Keratinocyte (primary cell): ENCODE measurements around the gene C1orf122. TPM values are rescaled to one million over a fixed set of nuclear protein-coding genes. Genes with fewer than 3 reads are reported as not detected.

ENCODE experiments used
- DNase-seq: peaks from one replicate; pipeline ENCODE4 v3.0.0-alpha.2; 2011; ENCODE audit warnings: low read depth, missing footprints, low spot score
- FAIRE-seq: peaks from 2 replicates; lab custom pipeline; 2011; peaks lifted over from hg19 to GRCh38; lab: Jason Lieb, UNC
- H2AFZ ChIP-seq: 2 replicates; pipeline ENCODE4 v1.6.0; 2012; ENCODE audit warnings: low read length, control low read depth, inconsistent platforms; ENCODE audit not compliant: control insufficient read depth
- H3K27ac ChIP-seq: 2 replicates; pipeline ENCODE4 v1.5.1; 2011; ENCODE audit warnings: low read length; ENCODE audit not compliant: control insufficient read depth, insufficient read depth
- H3K27me3 ChIP-seq: 3 replicates; pipeline ENCODE4 v1.6.0; 2011; ENCODE audit warnings: low read length; ENCODE audit not compliant: control insufficient read depth, insufficient read depth; ENCODE audit errors: extremely low read depth
- H3K36me3 ChIP-seq, 2 experiments: 2 replicates in 1 of 2; 3 replicates in 1 of 2; pipeline ENCODE4 v1.5.1; 2011; ENCODE audit warnings: low read length in 2 of 2, mild to moderate bottlenecking in 1 of 2; ENCODE audit not compliant: control insufficient read depth in 2 of 2, insufficient read depth in 2 of 2; ENCODE audit errors: extremely low read depth in 1 of 2
- H3K4me1 ChIP-seq: 3 replicates; pipeline ENCODE4 v1.5.1; 2011; ENCODE audit warnings: low read length; ENCODE audit not compliant: control insufficient read depth, insufficient read depth; ENCODE audit errors: extremely low read depth
- H3K4me2 ChIP-seq: 3 replicates; pipeline ENCODE4 v1.6.0; 2011; ENCODE audit warnings: low read depth, low read length; ENCODE audit not compliant: control insufficient read depth, insufficient read depth; ENCODE audit errors: extremely low read depth
- H3K4me3 ChIP-seq, 3 experiments: fragments of 200-600 bp in 1 of 3; sonication (generic) in 1 of 3; 2 replicates in 2 of 3; 3 replicates in 1 of 3; pipeline ENCODE4 v1.5.1; 2011 to 2016; ENCODE audit warnings: low read length in 3 of 3, mild to moderate bottlenecking in 3 of 3, control low read depth in 2 of 3, inconsistent platforms in 1 of 3, low read depth in 1 of 3, mixed read lengths in 1 of 3, mixed run types in 1 of 3, moderate library complexity in 1 of 3; ENCODE audit not compliant: control insufficient read depth in 2 of 3, insufficient read depth in 2 of 3; ENCODE audit errors: extremely low read depth in 1 of 3
- H3K79me2 ChIP-seq: 2 replicates; pipeline ENCODE4 v1.6.0; 2012; ENCODE audit warnings: low read length; ENCODE audit not compliant: control insufficient read depth, insufficient read depth
- H3K9ac ChIP-seq: 3 replicates; pipeline ENCODE4 v1.6.0; 2011; ENCODE audit warnings: low read length; ENCODE audit not compliant: control insufficient read depth, insufficient read depth; ENCODE audit errors: extremely low read depth
- H3K9me1 ChIP-seq: 3 replicates; pipeline ENCODE4 v1.6.0; 2011; ENCODE audit warnings: low read length; ENCODE audit not compliant: control insufficient read depth, insufficient read depth; ENCODE audit errors: extremely low read depth
- H3K9me3 ChIP-seq: 2 replicates; pipeline ENCODE4 v1.5.1; 2012; ENCODE audit warnings: low read depth, low read length; ENCODE audit not compliant: control insufficient read depth
- H4K20me1 ChIP-seq: 3 replicates; pipeline ENCODE4 v1.6.0; 2011; ENCODE audit warnings: low read length; ENCODE audit not compliant: control insufficient read depth, insufficient read depth; ENCODE audit errors: extremely low read depth
- EZH2 ChIP-seq: IDR thresholded peaks from one replicate; pipeline ENCODE4 v1.6.1; 2012; ENCODE audit warnings: inconsistent platforms, mild to moderate bottlenecking, low read length, moderate library complexity
- dilution Hi-C: fragments of 300-500 bp; cut with MboI; formaldehyde crosslinking; loops from one replicate; pipeline ENCODE4 v1.7.0; 2020; ENCODE audit warnings: low sequenced_read_pairs; ENCODE audit not compliant: extremely low pct_ligation_motif_present
- polyA plus RNA-seq, 5 experiments: library from polyadenylated mRNA; depleted of rRNA in 3 of 5; stranded (reverse) in 3 of 5; stranded (forward) in 1 of 5; unstranded in 1 of 5; fragments of >200 nt; gene quantifications; 1 replicate in 1 of 5; 2 replicates in 3 of 5; 3 replicates in 1 of 5; pipeline versions ENCODE4 v1.2.1 to v1.2.3, GENCODE V29; 2011 to 2012; ENCODE audit warnings: missing spikeins in 2 of 5, low read depth in 1 of 5, low replicate concordance in 1 of 5
- TF ChIP-seq, protein P1 (sequence below), 3 experiments: IDR thresholded peaks in 1 of 3; conservative IDR thresholded peaks in 1 of 3; optimal IDR thresholded peaks in 1 of 3; 2 replicates in 2 of 3; 3 replicates in 1 of 3; pipeline versions ENCODE3 to v1.5.1; 2011; ENCODE audit warnings: low read length in 3 of 3, mild to moderate bottlenecking in 3 of 3, moderate library complexity in 2 of 3, control low read depth in 1 of 3, inconsistent platforms in 1 of 3; ENCODE audit not compliant: insufficient read depth in 2 of 3; ENCODE audit errors: extremely low read depth in 1 of 3

Gene C1orf122
- polyA plus RNA-seq, 1 donor (not counting 4 experiments of a cell fraction or from before 2014, with no cell fraction given) = 25.8 TPM

DNA sequence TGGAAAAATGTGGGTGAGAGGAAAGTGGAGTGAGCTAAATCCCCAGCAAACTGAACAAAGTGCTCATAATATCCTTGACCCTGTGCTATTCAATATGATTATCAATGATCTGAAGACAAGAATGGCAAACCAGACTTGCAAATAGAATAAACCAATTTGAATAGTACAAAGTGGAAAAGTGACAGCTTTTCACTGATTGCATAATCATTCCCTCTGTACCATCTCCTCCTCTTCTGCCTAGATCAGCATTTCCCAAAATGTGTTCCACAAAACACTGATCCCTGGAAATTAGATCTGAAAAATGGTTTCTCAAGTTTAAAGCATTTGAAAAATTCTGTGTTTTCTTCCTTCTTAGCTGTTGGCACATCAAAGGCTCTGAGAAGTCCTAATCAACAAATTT is 43.7 kb downstream of the C1orf122 start:
- Histone ChIP-seq H3K79me2 (peaks cover 91% of the 10 kb centered on the region), H2AFZ (no peak overlapping the region), H3K36me3 (peaks cover 16 to 18% of the 10 kb centered on the region in 2 experiments), H3K4me1 (peaks cover 3% of the 10 kb centered on the region), H3K9me1 (no peaks in the 10 kb centered on the region), H3K9ac (no peak overlapping the region), H3K9me3 (no peaks in the 10 kb centered on the region), H4K20me1 (peaks cover 5% of the 10 kb centered on the region), H3K27me3 (no peaks in the 10 kb centered on the region), H3K4me3 (no peak overlapping the region), H3K4me2 (no peak overlapping the region), H3K27ac (no peak overlapping the region)
- TF ChIP-seq EZH2 = no peak
- TF ChIP-seq, protein P1, sequence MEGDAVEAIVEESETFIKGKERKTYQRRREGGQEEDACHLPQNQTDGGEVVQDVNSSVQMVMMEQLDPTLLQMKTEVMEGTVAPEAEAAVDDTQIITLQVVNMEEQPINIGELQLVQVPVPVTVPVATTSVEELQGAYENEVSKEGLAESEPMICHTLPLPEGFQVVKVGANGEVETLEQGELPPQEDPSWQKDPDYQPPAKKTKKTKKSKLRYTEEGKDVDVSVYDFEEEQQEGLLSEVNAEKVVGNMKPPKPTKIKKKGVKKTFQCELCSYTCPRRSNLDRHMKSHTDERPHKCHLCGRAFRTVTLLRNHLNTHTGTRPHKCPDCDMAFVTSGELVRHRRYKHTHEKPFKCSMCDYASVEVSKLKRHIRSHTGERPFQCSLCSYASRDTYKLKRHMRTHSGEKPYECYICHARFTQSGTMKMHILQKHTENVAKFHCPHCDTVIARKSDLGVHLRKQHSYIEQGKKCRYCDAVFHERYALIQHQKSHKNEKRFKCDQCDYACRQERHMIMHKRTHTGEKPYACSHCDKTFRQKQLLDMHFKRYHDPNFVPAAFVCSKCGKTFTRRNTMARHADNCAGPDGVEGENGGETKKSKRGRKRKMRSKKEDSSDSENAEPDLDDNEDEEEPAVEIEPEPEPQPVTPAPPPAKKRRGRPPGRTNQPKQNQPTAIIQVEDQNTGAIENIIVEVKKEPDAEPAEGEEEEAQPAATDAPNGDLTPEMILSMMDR (optimal IDR thresholded peaks at IDR 0.05 in 1 of 3, IDR thresholded peaks at IDR 0.05 in 1 of 3, conservative IDR thresholded peaks at IDR 0.05 in 1 of 3; ENCODE audit: extremely low read depth in 1 of 3, insufficient read depth in 2 of 3, low read length in 3 of 3) = no peak
- dilution Hi-C loops = no loop called here
- FAIRE-seq (no peak), DNase-seq (no peak)

GRCh38 chr1:37851782-37852210 is 44.2 kb downstream of the C1orf122 start:
- Histone ChIP-seq H3K9me3 (no peaks in the 10 kb centered on the region), H3K4me2 (no peak overlapping the region), H3K27me3 (no peaks in the 10 kb centered on the region), H4K20me1 (peaks cover 5% of the 10 kb centered on the region), H3K9me1 (no peaks in the 10 kb centered on the region), H3K27ac (no peak overlapping the region), H2AFZ (no peak overlapping the region), H3K79me2 (peaks cover 88% of the 10 kb centered on the region), H3K4me3 (no peak overlapping the region), H3K36me3 (peaks cover 14 to 18% of the 10 kb centered on the region in 2 experiments), H3K9ac (no peak overlapping the region), H3K4me1 (peaks cover 3% of the 10 kb centered on the region)
- no peak for DNase-seq
- TF ChIP-seq EZH2 = no peak
- TF ChIP-seq, protein P1 (optimal IDR thresholded peaks at IDR 0.05 in 1 of 3, IDR thresholded peaks at IDR 0.05 in 1 of 3, conservative IDR thresholded peaks at IDR 0.05 in 1 of 3; ENCODE audit: extremely low read depth in 1 of 3, insufficient read depth in 2 of 3, low read length in 3 of 3) = no peak
- FAIRE-seq = no peak
- dilution Hi-C loops = no loop called here
